WTC11 (cell line): Measurements from ENCODE around the gene ZCCHC14. TPM values are rescaled to one million over a fixed set of nuclear protein-coding genes. Genes with fewer than 3 reads are reported as not detected.
A peak's percentile ranks its signal among the peaks of the same experiment; 100 is the strongest.

Experiments
- ATAC-seq: fragments of 200-7000 bp; cut with Tn5 transposase; 2 replicates; pipeline ENCODE4 v1.10.0; 2021; ENCODE audit warnings: mild to moderate bottlenecking, moderate library complexity
- CTCF ChIA-PET: fragments of 300-600 bp; sonication (Branson Sonifier 250); formaldehyde crosslinking; loops from one replicate; lab custom pipeline; 2021; ENCODE audit warnings: antibody characterized with exemption; lab: Charles Lee
- POLR2A ChIA-PET: fragments of 350-600 bp; sonication (Branson Sonifier 250); formaldehyde crosslinking; loops from one replicate; lab custom pipeline; 2021; ENCODE audit warnings: antibody characterized with exemption; lab: Charles Lee
- DNase-seq: peaks from one replicate; pipeline ENCODE4 v3.0.0; 2021; ENCODE audit warnings: low spot score
- H3K27ac Mint-ChIP-seq: 2 replicates; pipeline ENCODE4 v1.8.0; 2021; ENCODE audit warnings: mixed read lengths
- H3K27me3 Mint-ChIP-seq: 2 replicates; pipeline ENCODE4 v1.8.0; 2021; ENCODE audit warnings: low read depth, mild to moderate bottlenecking, moderate library complexity, mixed read lengths
- H3K36me3 Mint-ChIP-seq: 2 replicates; pipeline ENCODE4 v1.8.0; 2021; ENCODE audit warnings: mixed read lengths
- H3K4me1 Mint-ChIP-seq: 2 replicates; pipeline ENCODE4 v1.8.0; 2022; ENCODE audit warnings: mixed read lengths
- H3K4me3 Mint-ChIP-seq: 2 replicates; pipeline ENCODE4 v1.8.0; 2021; ENCODE audit warnings: mild to moderate bottlenecking, moderate library complexity, mixed read lengths
- H3K9me3 Mint-ChIP-seq: 2 replicates; pipeline ENCODE4 v1.8.0; 2021; ENCODE audit warnings: mixed read lengths
- AR ChIP-seq: fragments of 250-450 bp; sonication (Bioruptor Pico); IDR thresholded peaks from 2 replicates; pipeline ENCODE4 v1.9.0; 2021; ENCODE audit warnings: mild to moderate bottlenecking
- CREM ChIP-seq: sonication (generic); formaldehyde crosslinking; IDR thresholded peaks from 2 replicates; pipeline ENCODE4 v1.8.1; 2022; ENCODE audit warnings: mild to moderate bottlenecking, missing genetic modification reagents, moderate library complexity
- CTCF ChIP-seq: fragments of 200-600 bp; IDR thresholded peaks from 2 replicates; pipeline ENCODE4 v1.8.0; 2022; ENCODE audit warnings: antibody characterized with exemption
- GABPB1 ChIP-seq: sonication (generic); formaldehyde crosslinking; IDR thresholded peaks from 2 replicates; pipeline ENCODE4 v1.8.1; 2023; ENCODE audit warnings: mild to moderate bottlenecking, missing genetic modification reagents
- GRHL2 ChIP-seq: fragments of 250-450 bp; sonication (Bioruptor Pico); IDR thresholded peaks from 2 replicates; pipeline ENCODE4 v1.8.0; 2022; ENCODE audit warnings: mild to moderate bottlenecking, moderate library complexity; ENCODE audit not compliant: insufficient replicate concordance, severe bottlenecking
- HMGA2 ChIP-seq: fragments of 250-450 bp; sonication (Bioruptor Pico); IDR thresholded peaks from 2 replicates; pipeline ENCODE4 v1.4.0; 2021; ENCODE audit warnings: mild to moderate bottlenecking, moderate library complexity
- JAZF1 ChIP-seq: fragments of 250-450 bp; sonication (Bioruptor Pico); IDR thresholded peaks from 2 replicates; pipeline ENCODE4 v1.9.0; 2021; ENCODE audit warnings: moderate library complexity, mild to moderate bottlenecking, inconsistent platforms
- MLX ChIP-seq: sonication (generic); formaldehyde crosslinking; IDR thresholded peaks from 2 replicates; pipeline ENCODE4 v1.8.1; 2023; ENCODE audit warnings: mild to moderate bottlenecking, missing genetic modification reagents, moderate library complexity
- PRDM15 ChIP-seq: sonication (generic); formaldehyde crosslinking; IDR thresholded peaks from 2 replicates; pipeline ENCODE4 v1.8.0; 2022; ENCODE audit warnings: missing genetic modification reagents
- SMAD4 ChIP-seq: sonication (generic); formaldehyde crosslinking; IDR thresholded peaks from 2 replicates; pipeline ENCODE4 v1.8.0; 2022; ENCODE audit warnings: mild to moderate bottlenecking, missing genetic modification reagents
- SOX15 ChIP-seq: fragments of 250-450 bp; sonication (Bioruptor Pico); IDR thresholded peaks from 2 replicates; pipeline ENCODE4 v1.9.0; 2021; ENCODE audit warnings: mild to moderate bottlenecking
- TP53 ChIP-seq: sonication (generic); formaldehyde crosslinking; IDR thresholded peaks from 2 replicates; pipeline ENCODE4 v1.8.1; 2023; ENCODE audit warnings: mild to moderate bottlenecking, missing genetic modification reagents
- USF2 ChIP-seq: sonication (generic); formaldehyde crosslinking; IDR thresholded peaks from 2 replicates; pipeline ENCODE4 v1.8.1; 2023; ENCODE audit warnings: mild to moderate bottlenecking, missing genetic modification reagents, moderate library complexity
- ZBTB21 ChIP-seq: sonication (generic); formaldehyde crosslinking; IDR thresholded peaks from 2 replicates; pipeline ENCODE4 v1.8.1; 2023; ENCODE audit warnings: mild to moderate bottlenecking, missing genetic modification reagents, borderline replicate concordance
- ZNF423 ChIP-seq: fragments of 250-450 bp; sonication (Bioruptor Pico); IDR thresholded peaks from 2 replicates; pipeline ENCODE4 v2.1.2; 2022; ENCODE audit warnings: mild to moderate bottlenecking, moderate library complexity
- ZNF671 ChIP-seq: fragments of 250-450 bp; sonication (Bioruptor Pico); IDR thresholded peaks from 2 replicates; pipeline ENCODE4 v1.8.0; 2021; ENCODE audit warnings: mild to moderate bottlenecking
- total RNA-seq: library from RNA; stranded (reverse); gene quantifications from 3 replicates; pipeline ENCODE4 v1.2.3, GENCODE V29; 2021
- TF ChIP-seq, protein P1 (sequence below): fragments of 250-450 bp; sonication (Bioruptor Pico); IDR thresholded peaks from 2 replicates; pipeline ENCODE4 v1.8.0; 2021; ENCODE audit warnings: mild to moderate bottlenecking
- TF ChIP-seq, protein P2 (sequence below): sonication (generic); formaldehyde crosslinking; IDR thresholded peaks from 2 replicates; pipeline ENCODE4 v1.8.0; 2023; ENCODE audit warnings: mild to moderate bottlenecking, missing genetic modification reagents
- TF ChIP-seq, protein P3 (sequence below): sonication (generic); formaldehyde crosslinking; IDR thresholded peaks from 2 replicates; pipeline ENCODE4 v1.8.1; 2023; ENCODE audit warnings: mild to moderate bottlenecking, missing genetic modification reagents

ZCCHC14 gene
- total RNA-seq, 1 experiment from 2014 or later: 33.8 TPM

DNA sequence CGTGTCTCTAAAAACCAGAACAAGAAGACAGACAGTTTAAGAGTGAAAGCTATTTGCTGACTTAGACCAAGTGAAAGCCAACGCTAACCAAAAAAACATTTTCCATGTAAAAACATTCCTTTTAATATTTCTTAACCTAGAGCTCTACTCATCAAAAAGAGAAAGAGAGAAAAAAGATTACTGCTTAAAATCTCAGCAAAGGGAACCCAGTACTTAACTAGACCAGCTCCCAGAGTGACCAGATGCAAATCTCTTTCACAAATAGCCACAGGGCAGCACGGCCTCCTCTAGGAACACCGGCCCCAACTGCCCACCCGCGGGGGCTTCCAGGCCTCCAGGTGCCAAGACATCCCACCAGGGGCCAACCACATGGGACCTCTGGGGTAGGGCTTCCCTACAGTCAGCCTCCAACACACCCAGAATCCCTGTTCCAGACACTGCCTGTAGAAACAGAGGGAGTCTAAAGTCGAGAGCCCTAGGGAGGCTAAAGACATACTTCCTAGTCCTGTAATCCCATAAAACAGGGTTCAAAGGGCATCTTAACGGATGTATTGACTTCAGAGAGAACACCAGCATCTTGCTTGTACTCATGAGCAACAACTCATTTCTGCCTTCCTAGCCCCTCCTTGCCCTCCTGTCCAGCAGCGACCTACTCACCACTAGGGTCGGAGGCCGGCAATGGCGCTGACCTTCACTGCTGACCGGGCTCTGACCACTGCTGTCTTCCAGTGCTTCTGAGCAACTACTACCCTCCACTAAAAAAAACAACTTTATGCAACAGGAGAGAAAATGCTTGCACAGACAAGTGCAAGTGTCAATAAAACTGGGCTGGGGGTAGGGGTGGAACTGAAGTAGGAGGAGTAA, 21.3 kb downstream of the ZCCHC14 start:
- TF ChIP-seq CREM (CRISPR knock-in tag): no peak
- TF ChIP-seq HMGA2: no peak
- TF ChIP-seq, protein P1, sequence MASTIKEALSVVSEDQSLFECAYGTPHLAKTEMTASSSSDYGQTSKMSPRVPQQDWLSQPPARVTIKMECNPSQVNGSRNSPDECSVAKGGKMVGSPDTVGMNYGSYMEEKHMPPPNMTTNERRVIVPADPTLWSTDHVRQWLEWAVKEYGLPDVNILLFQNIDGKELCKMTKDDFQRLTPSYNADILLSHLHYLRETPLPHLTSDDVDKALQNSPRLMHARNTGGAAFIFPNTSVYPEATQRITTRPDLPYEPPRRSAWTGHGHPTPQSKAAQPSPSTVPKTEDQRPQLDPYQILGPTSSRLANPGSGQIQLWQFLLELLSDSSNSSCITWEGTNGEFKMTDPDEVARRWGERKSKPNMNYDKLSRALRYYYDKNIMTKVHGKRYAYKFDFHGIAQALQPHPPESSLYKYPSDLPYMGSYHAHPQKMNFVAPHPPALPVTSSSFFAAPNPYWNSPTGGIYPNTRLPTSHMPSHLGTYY: no peak
- peak; percentile 69 for TF ChIP-seq ZNF423 (CRISPR knock-in tag)
- TF ChIP-seq SOX15: no peak
- TF ChIP-seq ZBTB21 (CRISPR knock-in tag): no peak
- no peak for TF ChIP-seq SMAD4 (CRISPR knock-in tag)
- no peak for TF ChIP-seq GRHL2 (CRISPR knock-in tag)
- TF ChIP-seq GABPB1 (CRISPR knock-in tag): 0 out of 2 replicates have a peak, but pooled peaks have one; percentile 22
- TF ChIP-seq MLX: no peak
- no peak overlapping the region; the same call in 1 of the 2 replicates for H3K27ac Mint-ChIP-seq
- POLR2A ChIA-PET: no interaction called here

DNA sequence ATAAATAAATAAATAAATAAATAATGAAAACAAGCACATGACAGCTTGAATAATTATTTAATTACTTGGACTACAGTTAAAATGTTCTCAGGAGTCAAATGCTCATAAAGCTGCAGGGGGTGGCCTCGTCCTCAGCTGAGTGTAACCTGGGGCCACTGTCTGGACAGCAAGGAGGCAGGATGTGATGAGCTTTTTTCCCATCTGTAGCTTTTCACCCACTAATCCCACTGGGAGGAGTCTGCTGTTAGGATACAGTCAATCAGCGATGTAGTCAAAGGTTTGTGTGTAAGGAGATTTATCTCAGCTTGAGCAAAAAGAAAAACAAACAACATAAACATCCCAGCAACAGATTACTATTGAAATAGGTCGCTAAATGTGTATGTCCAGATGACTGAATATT, 22.5 kb downstream of the ZCCHC14 start:
- POLR2A ChIA-PET: no interaction called here
- H3K36me3 Mint-ChIP-seq: no peaks in the 10 kb centered on the region; the same call in 1 of the 2 replicates
- ATAC-seq (no peak), DNase-seq (no peak)
- CTCF ChIA-PET: interaction anchor here (2.2 kb wide), 1 partner anchor 9 kb away, joined by 10 read pairs; no protein-coding TSS in a partner anchor
- H3K27me3 Mint-ChIP-seq: no peaks in the 10 kb centered on the region
- H3K4me1 Mint-ChIP-seq: peaks cover 31% of the 10 kb centered on the region
- H3K4me3 Mint-ChIP-seq: no peak overlapping the region
- H3K9me3 Mint-ChIP-seq: no peaks in the 10 kb centered on the region
- H3K27ac Mint-ChIP-seq: peak overlapping the region; percentile 9; the same call in 1 of the 2 replicates
- no peak for TF ChIP-seq PRDM15 (CRISPR knock-in tag)
- TF ChIP-seq TP53 (CRISPR knock-in tag): no peak
- no peak for TF ChIP-seq JAZF1 (CRISPR knock-in tag)
- TF ChIP-seq, protein P2, sequence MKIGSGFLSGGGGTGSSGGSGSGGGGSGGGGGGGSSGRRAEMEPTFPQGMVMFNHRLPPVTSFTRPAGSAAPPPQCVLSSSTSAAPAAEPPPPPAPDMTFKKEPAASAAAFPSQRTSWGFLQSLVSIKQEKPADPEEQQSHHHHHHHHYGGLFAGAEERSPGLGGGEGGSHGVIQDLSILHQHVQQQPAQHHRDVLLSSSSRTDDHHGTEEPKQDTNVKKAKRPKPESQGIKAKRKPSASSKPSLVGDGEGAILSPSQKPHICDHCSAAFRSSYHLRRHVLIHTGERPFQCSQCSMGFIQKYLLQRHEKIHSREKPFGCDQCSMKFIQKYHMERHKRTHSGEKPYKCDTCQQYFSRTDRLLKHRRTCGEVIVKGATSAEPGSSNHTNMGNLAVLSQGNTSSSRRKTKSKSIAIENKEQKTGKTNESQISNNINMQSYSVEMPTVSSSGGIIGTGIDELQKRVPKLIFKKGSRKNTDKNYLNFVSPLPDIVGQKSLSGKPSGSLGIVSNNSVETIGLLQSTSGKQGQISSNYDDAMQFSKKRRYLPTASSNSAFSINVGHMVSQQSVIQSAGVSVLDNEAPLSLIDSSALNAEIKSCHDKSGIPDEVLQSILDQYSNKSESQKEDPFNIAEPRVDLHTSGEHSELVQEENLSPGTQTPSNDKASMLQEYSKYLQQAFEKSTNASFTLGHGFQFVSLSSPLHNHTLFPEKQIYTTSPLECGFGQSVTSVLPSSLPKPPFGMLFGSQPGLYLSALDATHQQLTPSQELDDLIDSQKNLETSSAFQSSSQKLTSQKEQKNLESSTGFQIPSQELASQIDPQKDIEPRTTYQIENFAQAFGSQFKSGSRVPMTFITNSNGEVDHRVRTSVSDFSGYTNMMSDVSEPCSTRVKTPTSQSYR (CRISPR knock-in tag): no peak
- TF ChIP-seq AR: no peak
- no peak for TF ChIP-seq USF2 (CRISPR knock-in tag)
- TF ChIP-seq, protein P3, sequence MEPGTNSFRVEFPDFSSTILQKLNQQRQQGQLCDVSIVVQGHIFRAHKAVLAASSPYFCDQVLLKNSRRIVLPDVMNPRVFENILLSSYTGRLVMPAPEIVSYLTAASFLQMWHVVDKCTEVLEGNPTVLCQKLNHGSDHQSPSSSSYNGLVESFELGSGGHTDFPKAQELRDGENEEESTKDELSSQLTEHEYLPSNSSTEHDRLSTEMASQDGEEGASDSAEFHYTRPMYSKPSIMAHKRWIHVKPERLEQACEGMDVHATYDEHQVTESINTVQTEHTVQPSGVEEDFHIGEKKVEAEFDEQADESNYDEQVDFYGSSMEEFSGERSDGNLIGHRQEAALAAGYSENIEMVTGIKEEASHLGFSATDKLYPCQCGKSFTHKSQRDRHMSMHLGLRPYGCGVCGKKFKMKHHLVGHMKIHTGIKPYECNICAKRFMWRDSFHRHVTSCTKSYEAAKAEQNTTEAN (CRISPR knock-in tag): no peak
- no peak for TF ChIP-seq CTCF
- no peak for TF ChIP-seq ZNF671 (CRISPR knock-in tag)

More for the DNA sequence above, 21.3 kb downstream of the ZCCHC14 start:
- Mint-ChIP-seq H3K9me3 (no peaks in the 10 kb centered on the region), H3K36me3 (no peaks in the 10 kb centered on the region; the same call in 1 of the 2 replicates), H3K4me1 (peaks cover 24% of the 10 kb centered on the region), H3K27me3 (no peaks in the 10 kb centered on the region), H3K4me3 (no peak overlapping the region)
- CTCF ChIA-PET: interaction anchor here (1.8 to 2.2 kb wide), 2 partner anchors 10 to 99 kb away, joined by 3 to 10 read pairs; no protein-coding TSS in a partner anchor
- no peak for ATAC-seq
- no peak for DNase-seq
